HG03060 (cell line): ENCODE data around the gene PRCD.

Experiments used
- ATAC-seq: cut with Tn5 transposase; IDR thresholded peaks from one replicate; pipeline ENCODE4 v1.9.1; 2021; ENCODE audit warnings: low read depth, moderate number of reproducible peaks; ENCODE audit not compliant: unreplicated experiment

PRCD gene, protein sequence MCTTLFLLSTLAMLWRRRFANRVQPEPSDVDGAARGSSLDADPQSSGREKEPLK

DNA sequence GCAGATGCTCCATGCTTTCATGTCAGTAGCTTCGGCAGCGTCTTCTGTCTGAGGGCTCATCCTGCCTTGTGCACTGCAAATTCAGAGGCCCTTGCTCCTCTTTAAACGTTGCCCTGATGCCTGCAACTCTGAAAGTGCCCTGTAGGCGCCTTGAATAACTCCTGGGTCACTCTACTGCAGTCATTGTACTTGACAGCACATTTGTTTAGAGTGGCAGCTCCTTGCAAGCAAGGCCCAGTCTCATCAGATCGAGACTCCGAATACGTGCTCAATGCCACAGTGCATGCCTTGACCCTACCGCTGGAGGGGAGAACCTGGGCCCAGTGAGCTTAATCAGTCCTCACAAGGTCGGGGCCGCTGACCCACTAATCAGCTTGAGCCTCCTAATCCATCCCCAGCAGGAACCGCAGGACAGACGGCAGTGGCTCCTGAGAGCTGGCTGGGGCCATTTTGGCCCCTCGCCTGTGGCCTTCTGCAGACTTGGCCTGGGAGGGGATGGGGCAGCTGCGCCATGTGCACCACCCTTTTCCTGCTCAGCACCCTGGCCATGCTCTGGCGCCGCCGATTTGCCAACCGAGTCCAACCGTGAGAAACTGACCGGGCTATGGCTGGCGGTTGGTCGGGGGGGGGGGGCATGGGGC, at the start of gene PRCD:
TSS of gene PRCD (plus strand) at position 414 of the 641 bp plus-strand sequence. CDS start at position 512, 98 bp downstream.
- no peak for ATAC-seq

- no peak for ATAC-seq
Observed at GRCh38 chr17:76490112-76490710, 49.6 kb upstream of the PRCD start.

GRCh38 chr17:76491271-76492122, 48.3 kb upstream of the PRCD start:
- no peak for ATAC-seq

GRCh38 chr17:76492123-76492988, 47.5 kb upstream of the PRCD start:
- ATAC-seq: no peak

- ATAC-seq: no peak
Observed at GRCh38 chr17:76492989-76493501, 46.8 kb upstream of the PRCD start.

- ATAC-seq: no peak
Observed at GRCh38 chr17:76493505-76494167, 46.2 kb upstream of the PRCD start.

GRCh38 chr17:76495663-76496400, 44.0 kb upstream of the PRCD start:
- ATAC-seq: no peak

- ATAC-seq: no peak
Observed at GRCh38 chr17:76496464-76496863, 43.4 kb upstream of the PRCD start.

- no peak for ATAC-seq
Observed at GRCh38 chr17:76497699-76497978, 42.2 kb upstream of the PRCD start.

DNA sequence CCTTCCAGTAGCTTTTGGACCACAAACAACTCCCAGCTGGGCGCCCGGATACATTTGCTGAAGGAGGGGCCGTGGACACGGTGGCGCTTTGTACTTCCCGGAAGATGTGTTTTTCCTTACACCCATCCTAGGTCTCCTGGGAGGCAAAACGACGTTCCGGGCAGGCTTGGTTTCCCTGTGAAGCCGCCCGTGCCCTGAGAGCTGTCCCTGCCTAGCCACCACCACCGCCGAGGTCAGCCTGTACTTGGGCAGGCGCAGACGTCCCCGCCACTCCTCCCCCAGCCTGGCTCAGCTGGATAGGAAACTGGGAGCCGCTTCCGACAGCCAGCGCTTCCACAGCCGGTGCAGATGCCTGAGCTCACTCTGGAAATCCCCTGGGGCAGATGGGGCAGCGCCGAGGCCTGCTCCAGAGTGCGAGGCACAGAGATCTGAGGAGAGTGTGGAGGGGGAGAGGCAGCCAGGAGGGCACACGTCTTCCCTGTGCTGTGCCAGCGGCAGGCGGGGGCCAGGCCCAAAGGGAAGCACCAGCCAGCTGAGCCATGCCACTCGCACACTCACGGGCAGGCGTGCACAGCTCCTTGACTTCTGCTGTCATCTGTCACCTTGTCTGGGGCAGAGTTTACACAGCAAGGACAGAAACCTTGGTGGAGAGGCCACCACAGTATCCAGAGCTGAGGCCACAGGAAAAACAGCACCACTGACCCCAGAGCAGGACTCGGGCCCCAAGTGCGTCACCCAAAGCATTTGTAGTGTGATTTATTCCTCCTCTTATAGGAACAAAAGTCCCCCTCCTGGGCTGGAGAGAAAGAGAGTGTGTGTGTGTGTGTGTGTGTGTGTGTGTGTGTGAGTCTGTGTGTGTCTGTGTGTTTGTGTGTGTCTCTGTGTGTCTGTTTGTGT, 41.6 kb upstream of the PRCD start:
- ATAC-seq: no peak

DNA sequence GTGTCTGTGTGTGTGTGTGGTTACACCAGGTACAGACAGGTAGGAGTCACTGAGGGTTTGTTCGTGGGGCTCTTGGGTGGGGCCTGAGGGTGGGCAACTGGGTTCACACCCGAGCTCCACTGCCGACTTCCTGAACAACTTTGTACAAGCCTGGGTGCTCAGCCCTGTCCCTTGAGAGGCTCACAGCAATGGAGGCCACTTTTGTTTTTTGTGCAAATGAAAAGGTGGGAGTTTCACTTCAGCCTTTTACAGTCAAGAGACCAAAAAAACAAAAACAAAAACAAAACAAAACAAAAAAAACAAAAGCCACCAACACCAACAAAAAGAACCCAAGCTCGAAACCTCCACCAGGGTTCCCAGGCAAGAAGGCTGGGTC, 41.0 kb upstream of the PRCD start:
- ATAC-seq: no peak

DNA sequence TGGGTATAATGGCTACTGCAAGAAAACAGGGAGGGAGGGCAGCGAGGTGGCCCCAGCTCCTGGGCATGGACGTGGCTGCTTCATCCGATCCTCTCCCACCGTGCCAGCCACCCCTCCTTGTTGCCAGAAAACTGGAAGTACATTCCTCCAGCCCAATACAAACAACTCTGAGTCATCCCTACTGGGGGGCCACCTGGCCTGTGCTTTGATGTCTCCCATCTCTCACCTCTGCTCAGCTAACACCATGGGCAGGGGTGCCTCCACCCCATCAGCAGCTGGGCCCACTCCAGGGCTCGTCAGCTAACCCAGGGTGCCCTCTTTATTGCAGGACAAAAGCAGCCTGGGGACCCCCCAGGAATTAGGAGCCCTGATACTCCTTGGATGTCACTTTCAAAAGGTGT, 40.6 kb upstream of the PRCD start:
- no peak for ATAC-seq

DNA sequence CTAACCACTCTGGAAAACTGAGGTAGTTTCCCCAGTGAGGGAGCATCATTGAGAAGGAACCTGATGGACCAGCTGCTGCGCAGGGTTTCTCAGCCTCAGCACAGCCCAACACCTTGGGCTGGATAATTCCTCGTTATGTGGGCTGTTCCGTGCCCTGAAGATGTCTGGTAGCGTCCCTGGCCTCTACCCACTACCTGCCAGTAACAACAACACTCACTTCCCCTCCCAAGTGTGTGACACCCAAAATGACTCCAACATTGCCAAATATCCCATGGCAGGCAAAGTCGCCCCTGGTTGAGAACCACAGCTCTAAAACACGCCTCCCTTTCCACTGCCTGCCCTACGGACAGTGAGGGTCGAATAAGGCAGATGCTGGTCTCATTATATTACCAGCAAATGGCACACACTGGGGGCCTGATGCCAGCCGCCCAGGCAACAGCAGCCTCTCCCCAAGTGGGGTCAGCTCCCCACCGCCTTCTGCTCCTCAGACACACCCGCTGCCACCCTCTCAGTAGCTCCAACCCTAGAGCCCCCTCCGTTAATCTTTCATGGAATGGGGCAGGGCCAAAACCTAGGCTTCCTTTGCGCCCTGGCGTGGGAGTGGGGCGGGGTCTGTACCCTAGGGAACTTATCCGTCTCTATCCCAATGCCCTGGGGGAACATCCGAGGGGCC, 39.6 kb upstream of the PRCD start:
- ATAC-seq: no peak

- no peak for ATAC-seq
Observed at GRCh38 chr17:76500747-76501017, 39.2 kb upstream of the PRCD start.

- ATAC-seq: no peak
Observed at GRCh38 chr17:76501018-76501826, 38.6 kb upstream of the PRCD start, which contains the start of gene RHBDF2. TSS of gene RHBDF2 (minus strand) at chr17:76501423. CDS start at chr17:76481524, 19,899 bp downstream.

DNA sequence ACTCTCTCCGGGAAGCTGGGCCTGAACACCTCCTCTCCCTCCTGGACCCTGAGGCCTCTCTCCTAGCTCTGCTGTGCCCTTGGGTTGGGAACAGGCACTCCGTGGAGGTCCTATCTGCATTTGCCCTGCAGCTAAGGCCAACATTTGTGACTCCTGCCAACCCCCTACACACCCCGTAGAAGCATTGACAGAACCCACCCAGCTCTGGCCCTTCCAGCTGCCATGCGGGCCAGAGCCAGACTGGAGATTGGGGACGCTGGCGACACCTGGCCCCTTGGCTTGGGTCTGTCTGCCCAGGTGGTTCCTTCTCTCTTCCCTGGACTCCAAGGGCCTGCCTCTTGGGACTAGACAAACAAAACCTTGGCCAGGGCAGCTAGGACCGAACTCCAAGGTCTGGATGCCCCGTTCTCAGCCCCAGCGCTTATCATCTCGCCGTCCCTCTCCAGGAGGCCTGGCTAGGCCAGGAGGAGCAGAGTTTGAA, 38.0 kb upstream of the PRCD start:
- ATAC-seq: no peak
